GM06990 (cell line): ENCODE data around the gene CLEC1B.

ENCODE experiments used
- DNase-seq: peaks from one replicate; pipeline ENCODE4 v3.0.0-alpha.2; 2011; ENCODE audit not compliant: insufficient read length; ENCODE audit errors: extremely low read depth
- H3K27me3 ChIP-seq: replicated peaks from 2 replicates; pipeline ENCODE4 v1.6.0; 2011; ENCODE audit warnings: low read length; ENCODE audit not compliant: control insufficient read depth, insufficient read depth
- H3K36me3 ChIP-seq: 2 replicates; pipeline ENCODE4 v1.5.1; 2011; ENCODE audit warnings: low read length; ENCODE audit not compliant: control insufficient read depth, insufficient read depth
- H3K4me3 ChIP-seq: replicated peaks from 2 replicates; pipeline ENCODE4 v1.5.1; 2011; ENCODE audit warnings: low read depth, mild to moderate bottlenecking, control low read depth, low read length
- CTCF ChIP-seq: IDR thresholded peaks from 2 replicates; pipeline ENCODE4 v1.5.1; 2011; ENCODE audit warnings: low read length, control low read depth, mild to moderate bottlenecking, inconsistent platforms; ENCODE audit not compliant: insufficient read depth, poor library complexity, severe bottlenecking

Gene CLEC1B

DNA sequence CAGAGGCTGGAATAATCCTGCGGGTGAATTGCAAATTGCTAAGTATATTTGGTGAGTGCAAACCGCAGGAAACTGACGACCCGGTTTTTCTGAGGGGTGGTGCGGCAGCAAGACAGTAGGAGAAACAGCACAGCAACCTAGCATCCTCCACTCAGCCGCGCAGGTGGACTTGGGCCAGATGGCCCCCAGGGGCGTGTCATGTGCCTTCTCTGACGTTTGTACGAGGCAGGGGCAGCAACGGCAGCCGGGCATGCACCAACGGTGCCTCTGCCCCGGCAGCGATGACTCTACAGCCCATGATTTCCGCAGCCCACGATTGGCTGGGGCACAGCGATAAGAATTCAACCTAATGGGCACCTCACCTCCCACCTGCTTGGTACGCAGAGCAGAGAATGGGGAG lies 55.7 kb downstream of the CLEC1B start:
- no peak overlapping the region; the same call in 1 of the 2 replicates for H3K4me3 ChIP-seq
- DNase-seq: no peak
- H3K36me3 ChIP-seq: no peaks in the 10 kb centered on the region
- no peak for TF ChIP-seq CTCF
- peaks cover 3% of the 10 kb centered on the region; the same call in 1 of the 2 replicates for H3K27me3 ChIP-seq
